ENCODE data around the gene SLC12A7.
"Not testable (repeated sequence)": the region's sequence is repeated elsewhere in the genome, so short reads cannot be mapped to it uniquely, and the experiment has no call there.

SLC12A7 gene

DNA sequence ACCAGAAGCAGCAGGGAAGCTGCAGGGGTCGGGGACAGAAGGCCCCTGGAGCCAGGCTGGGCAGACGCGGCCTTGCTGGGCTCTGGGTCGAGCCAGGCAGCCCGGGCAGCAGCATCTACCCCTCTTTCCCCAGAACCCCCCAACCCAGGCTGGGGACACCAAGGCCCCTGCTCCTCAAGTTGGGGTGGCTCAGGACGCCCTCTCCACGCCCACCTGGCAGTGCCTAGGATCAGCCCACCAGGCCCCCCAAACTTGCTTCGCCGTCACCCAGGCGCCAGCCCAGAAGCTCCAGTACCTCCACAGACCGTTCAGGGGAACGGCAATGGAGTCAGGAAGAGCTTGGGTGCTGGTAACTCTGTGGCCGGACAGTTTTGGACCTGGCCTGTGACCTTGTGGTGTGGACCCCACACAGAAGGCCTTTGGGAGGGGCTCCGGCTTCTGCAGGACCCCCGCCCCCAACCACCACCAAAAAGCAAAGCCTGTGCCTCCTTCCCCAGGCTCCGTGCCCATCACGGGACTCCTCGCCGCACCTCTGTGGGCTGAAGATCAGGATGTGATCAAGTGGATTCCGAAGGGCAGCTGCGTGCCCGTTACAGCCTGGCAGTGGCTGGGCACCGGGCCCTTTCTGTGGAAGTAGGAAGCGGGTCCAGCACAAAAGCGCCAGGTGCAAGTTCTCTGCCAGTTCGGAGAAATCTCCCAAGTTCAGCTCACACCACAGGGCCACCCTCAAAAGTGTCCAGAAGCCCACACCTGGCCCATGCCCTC lies 2.1 kb downstream of the SLC12A7 start:
- DNase-seq (ENCODE audit: low read depth in 2 of 2), result no peak

DNA sequence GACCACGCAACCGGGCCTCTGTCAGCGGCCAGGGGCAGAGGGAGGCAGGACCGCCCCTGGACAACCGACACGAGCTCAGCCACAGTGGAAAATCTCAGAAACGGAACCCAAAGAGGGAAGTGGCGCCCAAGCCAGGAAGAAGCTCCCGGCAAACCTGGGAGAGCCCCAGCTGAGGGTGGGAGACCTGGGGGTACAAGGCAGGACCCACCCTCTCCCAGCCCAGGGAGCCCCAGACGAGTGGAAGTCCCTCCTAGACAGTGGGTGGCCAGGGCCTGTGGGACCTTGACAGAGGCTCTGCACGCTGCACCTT lies 3.0 kb downstream of the SLC12A7 start:
- DNase-seq (ENCODE audit: low read depth in 2 of 2), result no peak

DNA sequence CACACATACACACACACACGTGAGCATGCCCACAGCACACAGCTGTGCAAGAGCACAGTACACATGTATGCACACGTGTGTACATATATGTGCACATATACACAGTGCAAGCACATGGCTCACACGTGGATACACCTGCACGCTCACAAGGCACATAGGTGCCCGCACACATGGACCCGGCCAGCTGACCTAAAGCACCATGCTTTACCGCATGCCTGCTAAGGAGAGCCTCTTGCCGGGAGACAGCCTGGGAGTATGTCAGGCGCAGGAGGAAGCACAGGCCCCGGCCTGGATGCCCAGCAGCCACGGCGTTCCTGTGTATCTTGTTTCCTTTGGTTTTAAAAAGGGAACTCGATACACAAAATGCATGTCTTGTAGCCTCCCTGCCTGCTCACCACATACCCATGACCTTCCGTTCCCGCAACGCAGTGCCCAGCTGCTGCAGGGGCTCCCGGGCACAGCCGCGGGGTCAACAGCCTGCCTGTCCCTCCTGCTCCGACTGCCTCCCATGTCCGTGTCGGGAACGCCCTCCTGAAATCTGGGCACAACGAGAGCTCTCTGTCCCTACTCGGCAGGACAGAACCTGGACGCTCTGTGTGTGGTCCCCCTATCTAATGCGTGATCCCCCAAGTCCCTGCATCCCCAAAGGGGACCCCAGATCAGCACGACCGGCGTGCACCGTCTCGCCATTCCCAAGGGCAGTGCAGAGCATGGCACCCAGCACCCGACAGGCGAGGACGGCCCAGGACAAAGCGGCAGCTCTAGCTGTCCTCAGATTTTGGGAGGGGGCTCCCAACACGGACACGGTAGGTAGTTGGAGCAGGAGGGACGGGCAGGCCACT lies 3.6 kb downstream of the SLC12A7 start:
- no peak for DNase-seq (ENCODE audit: low read depth in 2 of 2)

DNA sequence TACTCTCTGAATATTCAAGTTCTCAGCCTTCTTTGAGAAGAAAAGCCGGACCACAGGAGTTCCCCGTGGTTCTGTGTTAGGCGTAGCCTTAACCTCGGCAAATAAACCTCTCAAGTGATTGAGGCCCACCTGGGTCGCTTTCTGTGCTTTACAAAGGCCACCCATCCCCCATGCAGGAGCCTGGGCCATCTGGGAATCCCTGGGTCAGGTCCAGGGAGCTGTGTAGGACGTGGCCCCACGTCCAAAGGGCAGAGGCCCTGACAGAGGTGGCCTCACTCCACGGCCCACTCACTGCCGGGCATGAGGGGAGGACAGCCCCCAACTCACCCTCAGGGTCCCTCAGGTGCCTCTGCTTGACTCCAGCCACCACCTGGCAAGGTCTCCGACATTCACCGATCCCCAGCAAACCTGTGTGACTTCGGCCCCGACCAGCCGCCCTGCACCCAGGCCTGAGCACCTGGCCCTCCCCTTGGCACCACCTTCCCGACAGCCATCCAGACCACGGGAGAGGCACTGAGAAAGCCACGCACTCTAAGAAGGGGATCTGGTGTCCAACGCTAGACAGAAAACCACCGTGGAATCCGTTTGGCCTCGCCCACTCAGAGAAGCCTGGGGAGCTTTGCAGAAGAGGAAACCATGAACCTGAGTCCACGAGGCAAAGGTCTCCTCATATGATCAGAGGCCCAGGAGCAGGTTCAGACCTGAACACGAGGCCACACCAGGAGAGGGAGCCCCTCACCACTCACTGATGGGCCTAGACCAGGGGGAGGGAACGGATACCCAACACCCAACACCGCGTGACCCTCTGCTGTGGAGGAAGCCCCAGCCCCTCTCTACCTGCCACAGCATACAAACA lies 4.5 kb downstream of the SLC12A7 start:
- DNase-seq (ENCODE audit: low read depth in 2 of 2), result no peak

DNA sequence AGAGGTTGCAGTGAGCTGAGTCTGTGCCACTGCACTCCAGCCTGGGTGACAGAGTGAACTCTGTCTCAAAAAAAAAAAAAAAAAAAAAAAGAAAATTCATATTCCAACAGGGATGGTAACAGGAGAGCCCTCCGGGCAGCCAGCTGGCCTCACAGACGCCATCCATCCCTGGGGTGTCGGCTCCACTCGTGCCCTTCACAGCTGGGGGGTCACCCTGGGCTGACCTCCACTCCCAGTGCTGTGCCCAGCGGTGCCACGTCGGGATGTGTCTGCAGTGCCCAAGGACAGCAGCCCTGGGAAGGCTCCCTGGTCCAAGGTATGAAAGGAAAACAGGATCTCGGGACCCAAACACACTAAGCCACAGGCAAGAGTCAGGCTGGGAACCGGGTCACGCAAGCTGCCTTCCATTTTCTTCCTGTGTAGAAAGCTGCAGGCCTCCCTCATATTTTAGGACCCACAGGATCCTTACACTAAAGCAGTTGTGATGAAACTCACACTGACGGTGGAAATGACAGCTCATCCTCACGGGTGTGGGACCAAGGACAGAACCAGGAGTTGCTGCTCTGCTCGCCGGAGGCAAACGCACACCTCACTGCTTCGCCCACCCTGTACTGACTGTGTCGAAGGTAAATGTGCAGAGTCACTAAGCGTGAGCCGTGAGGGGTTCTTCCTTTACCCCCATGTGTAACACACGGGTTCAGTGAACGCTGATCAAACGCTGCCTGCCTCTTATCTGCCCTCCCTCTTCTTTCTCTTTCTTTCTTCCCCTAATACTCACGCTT lies 5.3 kb downstream of the SLC12A7 start:
- no peak for DNase-seq (ENCODE audit: low read depth in 2 of 2)

DNA sequence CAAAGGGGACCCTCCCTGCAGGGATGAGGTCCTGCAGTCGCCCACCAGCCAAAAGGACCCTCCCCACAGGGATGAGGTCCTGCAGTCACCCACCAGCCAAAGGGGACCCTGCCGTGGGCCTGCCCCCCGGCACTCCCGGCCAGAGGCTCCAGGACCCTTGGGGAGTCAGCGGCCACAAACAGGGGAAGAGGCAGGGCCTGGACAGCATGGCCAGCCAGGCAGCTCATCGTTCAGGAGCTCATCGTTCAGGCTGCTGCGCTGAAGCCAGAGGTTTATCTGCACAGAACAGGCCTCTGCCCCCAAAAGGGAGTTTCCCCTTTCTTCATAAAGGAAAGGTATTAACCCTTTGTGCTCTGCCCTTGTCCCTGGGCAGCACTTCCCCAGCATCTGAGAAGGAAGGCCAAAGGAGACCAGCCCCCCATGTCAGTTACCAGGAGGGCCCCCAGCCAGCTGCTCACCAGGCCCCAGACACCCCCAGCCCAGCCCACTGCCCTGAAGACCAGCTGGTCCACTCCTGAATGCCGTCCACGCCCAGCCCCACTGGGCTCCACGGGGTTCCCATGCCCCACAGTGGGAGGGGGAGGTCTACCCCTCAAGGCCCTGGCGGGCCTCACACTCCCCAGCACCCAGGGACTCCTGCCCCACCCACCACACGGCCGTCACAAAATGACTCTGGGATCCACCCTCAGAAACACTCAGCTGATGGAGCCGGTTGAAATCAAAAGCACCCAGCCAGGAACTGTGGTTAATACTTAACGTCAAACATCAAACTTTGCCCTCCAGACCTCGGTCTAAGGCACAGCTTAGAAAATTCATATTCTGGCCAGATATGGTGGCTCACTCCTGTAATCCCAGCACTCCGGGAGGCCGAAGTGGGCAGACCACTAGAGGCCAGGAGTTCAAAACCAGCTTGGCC lies 6.3 kb downstream of the SLC12A7 start:
- peak in 1 of 2 donors; percentile 31 for DNase-seq (ENCODE audit: low read depth in 2 of 2)

DNA sequence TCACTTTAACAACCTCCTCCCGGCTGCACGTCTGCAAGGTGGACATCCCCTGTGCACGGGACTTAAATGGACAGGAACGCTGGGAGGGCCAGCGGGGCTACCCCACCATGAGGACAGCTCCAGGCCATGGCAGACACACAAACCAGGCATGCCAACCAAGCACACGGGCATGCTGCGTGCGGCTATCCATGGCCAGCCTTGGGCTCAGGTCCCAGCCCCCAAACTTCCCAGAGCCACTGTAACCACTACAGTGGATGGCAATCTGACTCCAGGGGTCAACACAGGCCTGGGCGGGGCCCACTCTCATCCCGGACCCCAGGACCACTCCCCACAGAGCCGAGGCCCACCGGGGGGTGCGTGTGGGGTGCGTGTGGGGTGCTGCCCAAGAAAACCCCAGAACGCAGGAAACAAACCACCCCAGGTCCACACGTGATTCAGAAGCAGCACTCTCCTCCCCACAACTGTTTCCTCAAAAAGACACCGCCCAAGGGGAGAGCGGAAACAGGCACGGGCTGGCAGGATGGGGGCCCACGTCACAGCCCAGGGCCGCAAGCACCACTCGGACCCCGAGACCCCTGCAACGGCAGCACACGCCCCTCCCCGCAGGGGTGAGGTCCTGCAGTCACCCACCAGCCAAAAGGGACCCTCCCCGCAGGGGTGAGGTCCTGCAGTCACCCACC lies 7.4 kb downstream of the SLC12A7 start:
- DNase-seq (ENCODE audit: low read depth in 2 of 2), result peak in 1 of 2 donors; percentile 24

DNA sequence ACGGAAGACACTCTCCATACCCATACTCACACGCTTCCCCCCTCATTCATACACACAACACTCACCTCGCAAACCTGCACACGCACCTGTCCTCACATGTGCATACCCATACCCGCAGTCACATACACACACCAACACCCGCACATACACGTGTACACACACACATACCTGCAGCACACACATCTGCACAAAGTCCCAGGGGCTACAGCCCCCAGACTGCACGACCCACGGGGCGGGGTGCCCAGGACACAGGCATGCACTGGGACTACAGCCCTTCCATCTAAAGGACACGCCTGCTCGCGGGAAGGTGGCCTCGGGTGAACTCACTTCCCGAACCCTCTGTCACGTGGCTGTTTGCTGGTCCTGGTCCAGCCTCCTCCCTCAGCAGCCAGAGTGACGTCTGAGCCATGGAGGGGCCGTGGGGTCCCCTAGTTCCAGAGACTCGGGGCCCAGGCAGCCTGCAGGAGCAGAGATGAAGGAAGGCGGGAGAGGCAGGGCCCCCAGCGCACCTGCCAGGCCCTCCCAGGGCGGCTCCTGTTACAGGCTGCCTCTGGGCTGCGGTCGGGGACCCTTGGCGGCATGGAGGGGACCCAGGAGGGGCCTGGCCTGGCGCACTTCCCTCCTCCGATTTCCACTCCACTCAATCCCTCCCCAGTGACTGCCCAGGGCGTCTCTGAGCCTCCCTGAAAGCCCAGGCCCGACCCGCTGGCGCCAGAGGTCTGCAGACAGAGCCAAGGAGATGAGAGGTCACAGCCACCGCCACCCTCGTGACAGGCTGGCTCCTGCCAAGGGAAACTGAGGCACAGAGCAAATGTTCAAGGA lies 8.1 kb downstream of the SLC12A7 start:
- no peak for DNase-seq (ENCODE audit: low read depth in 2 of 2)

DNA sequence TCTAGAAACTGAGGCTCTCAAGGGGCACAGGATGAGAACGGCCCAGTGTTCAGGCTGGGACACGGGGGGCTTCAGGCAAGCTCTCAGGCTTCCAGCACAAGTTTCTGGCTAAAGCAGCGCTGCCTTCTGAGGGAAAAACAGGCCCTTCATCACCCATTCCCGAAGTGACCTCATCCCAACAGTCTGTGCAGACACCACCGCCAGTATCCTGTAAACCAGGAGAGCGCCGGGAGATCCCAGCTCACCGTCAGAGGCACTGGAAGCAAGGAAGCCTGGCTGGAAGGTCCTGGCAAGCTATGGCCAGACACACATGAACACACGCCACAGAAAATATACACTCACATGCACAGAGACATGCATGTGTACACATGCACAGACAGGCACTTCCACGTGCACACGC lies 8.8 kb downstream of the SLC12A7 start:
- DNase-seq (ENCODE audit: low read depth in 2 of 2), result no peak

DNA sequence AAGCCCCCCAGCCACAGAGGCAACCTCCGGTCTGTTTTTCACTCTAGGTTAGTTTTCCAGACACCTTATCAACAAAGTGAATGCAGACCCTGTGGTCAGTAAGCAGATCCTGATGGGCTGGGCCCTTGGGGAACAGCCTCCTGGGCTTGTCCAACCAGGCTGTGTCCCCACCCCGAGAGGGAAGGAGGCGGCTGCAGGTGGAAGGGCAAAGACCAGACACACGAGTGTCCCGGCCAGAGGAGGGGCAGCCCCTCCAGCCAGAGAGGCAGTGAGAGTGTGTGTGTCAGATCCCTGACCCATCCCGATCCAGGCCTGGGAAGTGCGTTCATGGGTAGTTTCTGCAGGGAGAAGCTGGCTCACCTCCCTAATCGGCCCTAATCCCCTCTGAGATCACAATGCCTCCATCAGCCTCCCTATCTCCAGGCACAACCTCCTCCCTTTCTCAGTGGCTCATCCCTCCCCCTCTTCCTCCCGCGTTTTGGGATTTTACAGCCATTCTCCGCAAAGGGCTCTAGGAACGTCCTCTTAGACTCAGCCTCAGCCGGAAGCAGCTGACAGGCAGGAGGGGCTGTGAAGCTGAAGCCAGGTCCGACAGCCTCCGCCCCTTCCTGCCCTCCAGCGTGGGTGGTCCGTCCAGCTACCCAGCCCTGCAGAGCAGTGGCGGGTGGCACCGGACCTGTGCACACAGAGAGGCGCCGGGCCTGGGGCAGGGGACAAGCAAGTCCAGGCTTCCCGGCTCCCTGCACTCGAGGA lies 9.7 kb downstream of the SLC12A7 start:
- DNase-seq (ENCODE audit: low read depth in 2 of 2), result no peak

DNA sequence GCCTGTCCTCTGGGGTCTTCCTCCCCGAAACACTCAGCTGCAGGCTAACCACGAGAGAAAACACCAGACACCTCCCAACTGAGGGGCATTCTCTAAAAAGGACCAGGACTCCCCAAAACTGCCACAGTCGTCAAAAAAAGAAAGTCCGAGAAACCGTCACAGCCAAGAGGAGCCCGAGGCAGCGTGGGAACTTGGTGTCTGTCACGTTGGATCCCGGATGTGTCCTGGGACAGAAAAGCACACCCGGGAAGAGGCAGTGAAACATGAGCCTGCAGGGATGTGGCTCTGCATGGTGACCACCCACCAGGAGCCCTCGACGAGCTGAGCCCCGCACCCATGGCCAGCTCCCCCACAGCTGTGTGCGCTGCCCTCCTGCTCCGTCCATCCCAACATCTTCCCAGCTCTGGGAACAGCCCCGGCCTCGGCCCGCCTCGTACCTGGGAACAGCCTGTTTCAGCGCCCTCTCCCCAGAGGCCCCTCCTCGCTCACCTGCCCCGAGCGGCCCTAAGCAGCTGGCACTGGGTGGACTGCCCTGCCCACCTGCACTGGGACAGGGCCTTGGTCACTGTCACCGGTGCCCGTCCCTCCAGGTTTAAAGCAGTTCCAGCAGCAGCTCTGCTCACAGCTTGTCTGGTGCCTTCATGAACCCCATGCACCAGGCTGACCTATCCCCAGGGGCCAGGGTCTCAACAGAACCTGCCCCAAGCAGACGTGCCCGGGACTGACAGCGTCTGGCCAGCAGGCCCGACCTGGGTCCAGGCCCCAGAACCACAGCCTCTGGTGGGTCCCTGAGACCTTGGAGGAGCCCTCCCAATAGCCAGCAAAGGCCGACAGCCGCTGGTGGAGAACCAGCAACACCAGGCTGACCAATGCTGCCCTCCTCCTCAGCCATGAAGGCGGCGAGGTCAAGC lies 10.9 kb downstream of the SLC12A7 start:
- no peak for DNase-seq (ENCODE audit: low read depth in 2 of 2)

DNA sequence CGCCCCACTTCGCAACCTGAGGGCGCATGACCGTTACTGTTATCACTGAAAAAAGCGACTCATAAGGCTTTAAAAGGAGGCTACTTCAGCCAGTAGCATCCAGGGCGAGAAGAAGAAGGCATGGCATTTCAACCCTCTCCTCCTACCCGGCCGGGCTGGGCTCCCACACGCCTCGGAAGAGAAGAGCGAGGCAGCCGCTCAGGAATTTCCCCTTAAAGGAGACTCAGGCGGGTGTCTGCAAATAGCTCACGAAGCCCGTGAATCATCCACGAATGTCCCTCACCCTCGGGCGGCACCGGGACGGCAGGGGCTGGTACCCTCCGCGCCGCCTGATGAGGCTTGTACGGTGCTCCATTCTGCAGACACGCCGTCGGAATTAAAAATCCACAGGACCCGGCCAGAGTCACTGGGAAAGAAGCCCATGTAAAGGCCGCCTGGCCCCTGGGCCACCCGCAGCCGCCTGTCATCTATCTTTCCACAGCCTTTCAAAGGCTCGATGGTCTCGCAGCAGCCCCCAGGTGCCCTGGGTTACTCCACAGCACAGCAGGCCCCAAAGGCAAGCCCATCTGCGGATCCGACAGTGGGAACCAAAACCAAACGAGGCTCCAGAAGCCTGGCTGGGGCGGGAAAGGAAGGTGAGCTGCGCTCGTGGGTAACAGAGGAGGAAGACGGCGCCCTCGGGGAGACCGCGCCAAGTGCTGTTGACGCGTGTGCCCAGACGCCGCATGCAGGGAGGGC lies 11.8 kb downstream of the SLC12A7 start:
- DNase-seq (ENCODE audit: low read depth in 2 of 2), result no peak

DNA sequence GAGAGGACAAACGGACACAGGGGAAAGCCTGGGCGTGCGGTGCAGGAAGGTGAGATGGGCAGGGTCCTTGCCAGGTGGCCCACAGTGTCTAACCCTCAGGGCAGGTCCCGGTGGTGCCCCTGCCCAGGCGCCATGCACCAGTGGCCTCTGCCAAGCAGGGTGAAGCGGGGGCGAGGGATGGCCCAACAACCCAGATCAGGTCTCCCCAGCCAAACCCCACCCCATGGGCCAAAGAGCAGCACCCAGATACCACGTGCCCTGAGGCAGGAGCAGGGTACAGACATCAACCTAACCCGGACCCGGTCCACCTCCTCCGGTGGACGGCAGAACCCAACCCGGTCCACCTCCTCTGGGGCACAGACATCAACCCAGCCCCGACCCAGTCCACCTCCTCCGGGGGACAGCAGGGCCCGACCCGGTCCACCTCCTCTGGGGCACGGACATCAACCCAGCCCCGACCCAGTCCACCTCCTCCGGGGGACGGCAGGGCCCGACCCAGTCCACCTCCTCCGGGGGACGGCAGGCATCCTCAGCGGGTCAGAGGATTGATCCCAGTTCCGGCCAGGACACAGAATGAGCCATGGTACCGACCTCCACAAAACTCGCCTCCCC lies 12.8 kb downstream of the SLC12A7 start:
- no peak for DNase-seq (ENCODE audit: low read depth in 2 of 2)

DNA sequence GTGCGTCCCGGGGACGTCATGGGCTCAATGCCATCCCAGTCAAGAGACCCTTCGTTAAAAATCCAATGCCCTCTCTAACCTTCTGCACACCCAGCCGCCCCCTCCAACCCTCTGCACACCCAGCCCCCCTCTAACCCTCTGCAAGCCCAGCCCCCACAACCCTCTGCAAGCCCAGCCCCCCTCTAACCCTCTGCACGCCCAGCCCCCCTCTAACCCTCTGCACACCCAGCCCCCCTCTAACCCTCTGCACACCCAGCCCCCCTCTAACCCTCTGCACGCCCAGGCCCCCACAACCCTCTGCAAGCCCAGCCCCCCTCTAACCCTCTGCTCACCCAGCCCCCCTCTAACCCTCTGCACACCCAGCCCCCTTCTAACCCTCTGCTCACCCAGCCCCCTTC lies 13.9 kb downstream of the SLC12A7 start:
- not testable (repeated sequence) for DNase-seq (ENCODE audit: low read depth in 2 of 2)

DNA sequence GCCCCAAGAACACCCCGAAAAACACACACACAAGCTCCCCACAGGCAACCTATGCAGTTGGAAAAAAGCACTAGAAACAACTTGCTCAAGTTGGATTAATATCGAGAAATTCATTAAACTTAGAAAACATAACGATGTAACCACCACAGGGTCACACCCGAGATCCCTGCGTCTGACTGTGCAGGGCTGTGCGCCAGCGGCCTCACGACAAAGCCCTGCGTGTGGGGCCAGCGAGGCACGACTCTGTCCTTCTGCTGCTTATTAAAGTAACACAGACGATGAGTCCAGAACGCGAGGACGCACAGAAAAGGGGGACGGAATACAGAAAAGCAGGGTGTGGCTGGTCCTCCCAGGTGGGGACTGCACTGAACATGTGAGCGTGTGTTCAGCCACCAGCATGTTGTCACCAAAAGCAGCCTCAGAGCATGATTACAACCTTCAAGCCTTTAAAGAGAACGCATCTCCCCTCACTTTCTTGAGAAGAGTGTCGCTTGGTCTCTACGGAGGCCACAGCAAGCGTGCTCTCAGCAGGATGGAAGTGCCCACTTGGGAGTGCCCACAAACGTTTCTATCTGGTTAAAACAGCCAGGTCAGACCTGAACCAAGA lies 14.4 kb downstream of the SLC12A7 start:
- DNase-seq (ENCODE audit: low read depth in 2 of 2), result no peak

DNA sequence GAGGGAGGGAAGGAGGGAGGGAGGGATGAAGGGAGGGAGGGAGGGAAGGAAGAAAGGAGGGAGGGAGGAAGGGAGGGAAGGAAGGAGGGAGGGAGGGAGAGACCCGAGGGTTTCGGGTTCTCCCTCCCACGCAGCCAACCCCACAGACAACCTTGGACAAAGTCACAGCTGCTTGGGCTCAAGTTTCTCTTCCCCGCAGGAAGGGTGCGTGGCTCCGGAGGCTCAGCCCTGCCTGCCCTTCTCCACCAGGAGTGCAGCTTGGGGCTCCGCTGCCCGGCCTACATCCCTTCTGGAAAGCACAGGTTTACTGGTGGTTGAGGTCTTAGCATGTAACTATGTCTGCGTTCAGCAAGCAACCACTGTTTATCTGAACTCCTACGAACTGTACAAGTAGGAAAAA lies 15.0 kb downstream of the SLC12A7 start:
- DNase-seq (ENCODE audit: low read depth in 2 of 2), result no peak
